NCI-H446 treated with DMSO at 0.1 percent for 48 hours (cell line): ENCODE measurements around the gene TMX1.

Experiments
- DNase-seq: peaks from one replicate; lab custom pipeline; 2025; lab: John Stamatoyannopoulos, UW

Gene TMX1

DNA sequence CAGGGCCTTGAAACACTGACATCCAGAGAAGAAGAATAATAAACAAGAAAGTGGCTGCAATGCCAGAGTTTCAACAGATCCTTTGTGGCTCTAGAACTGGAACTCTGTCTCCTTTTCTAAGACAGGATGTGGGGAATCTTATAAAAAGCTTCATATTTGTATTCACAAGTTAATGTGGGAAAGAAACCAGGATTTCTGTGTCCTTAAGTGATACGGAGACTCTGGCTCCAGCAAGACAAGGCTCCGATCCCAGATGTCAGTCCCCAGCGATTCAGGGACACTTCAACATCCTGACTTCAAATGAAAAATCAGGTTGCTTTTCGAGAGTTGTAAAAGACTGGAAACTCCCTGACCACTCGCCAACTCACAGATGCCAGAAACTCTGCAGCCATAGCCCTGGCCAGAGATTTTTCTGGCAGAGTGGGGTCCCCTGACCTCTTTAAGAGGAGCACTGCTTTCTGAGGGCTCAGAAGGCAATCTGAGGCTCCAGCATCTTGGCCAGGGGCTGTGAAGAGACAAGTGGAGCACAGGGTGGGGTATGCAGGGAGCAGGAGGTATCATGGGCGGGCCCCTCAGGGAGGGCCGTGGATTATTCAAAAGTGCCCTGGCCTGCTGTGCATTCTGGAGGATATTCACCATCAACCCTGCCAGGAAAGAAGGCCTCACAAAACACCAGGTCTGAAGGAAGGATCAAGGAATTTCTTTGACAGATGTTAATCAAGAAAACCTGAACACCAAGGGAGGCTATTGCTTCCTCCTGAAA, 53.3 kb downstream of the TMX1 start:
- no peak for DNase-seq

DNA sequence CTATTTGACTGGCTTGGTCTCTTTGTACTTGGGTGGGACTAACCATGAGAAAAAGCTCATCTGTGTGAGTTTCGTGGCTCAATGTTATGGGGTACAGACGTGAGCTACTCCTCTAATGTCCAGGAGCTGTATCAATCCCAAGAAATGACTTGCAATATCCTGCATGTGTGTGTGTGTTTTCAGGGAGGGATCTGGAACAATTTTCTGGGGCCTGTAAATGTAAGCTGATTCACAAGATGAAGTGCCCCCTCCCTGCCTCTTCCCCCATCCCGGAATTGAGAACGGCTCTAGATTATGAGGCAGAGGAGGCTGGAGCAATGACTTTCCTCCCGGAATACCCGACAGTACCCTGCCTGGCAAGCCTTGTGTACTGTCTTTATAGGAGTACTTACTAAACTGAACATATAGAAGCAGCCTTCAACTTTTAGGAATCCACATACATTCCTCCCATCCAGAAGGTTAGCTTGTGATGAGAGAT, 53.9 kb downstream of the TMX1 start:
- DNase-seq = no peak

DNA sequence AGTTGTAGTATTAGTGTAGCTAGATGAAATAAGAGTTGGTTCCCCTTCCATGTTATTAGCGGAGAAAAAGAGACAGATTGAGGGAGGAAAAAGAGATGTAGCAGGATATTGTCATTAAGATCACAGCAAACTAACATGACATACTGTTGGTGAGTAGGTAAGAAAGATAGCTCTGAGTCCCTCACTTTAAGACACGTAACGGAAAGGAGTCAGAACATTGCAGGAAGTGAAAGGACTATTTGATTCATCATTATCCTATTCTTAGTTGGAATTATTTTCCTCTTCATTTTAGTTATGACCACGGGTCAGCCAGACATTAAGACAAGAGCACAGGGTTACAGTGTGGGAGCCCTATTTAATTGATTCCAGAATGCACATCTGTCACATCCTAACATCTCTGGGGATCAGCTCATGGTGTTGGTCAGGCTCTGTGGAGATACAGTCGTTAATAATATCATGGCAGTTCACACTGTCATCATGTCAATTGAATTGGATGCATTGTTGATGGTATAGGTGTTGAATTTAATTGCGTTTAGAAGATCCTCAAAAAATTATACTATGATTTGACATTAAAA, 55.0 kb downstream of the TMX1 start:
- DNase-seq = no peak

DNA sequence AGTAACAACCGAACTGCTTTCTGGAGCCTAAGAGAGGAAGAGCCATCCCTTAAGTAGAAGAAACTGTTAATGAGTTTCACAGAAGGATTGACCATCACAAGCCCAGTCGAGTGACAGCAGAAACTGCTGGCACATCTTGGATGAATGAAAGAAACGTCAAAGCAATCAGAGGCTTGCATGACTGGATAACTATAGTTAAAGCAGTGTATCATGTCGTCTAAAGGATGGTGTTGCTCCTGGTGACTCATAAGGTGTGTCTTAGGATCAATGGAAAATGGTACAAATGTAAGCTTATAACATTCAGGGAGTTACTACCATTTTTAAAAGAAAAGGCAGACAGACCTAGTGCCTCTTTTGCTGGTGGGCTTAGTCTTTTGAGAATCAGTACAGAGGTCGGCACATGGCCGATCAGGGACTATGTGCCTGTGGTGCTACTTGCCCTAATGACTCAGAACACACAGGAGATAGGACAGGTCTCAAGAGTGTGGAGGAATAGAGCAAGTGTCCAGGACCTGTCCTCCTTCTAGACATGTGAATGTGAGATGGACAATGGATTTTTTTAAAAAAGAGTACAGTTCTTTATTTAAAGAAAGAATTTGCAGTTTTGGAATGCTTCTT, 55.7 kb downstream of the TMX1 start:
- no peak for DNase-seq

DNA sequence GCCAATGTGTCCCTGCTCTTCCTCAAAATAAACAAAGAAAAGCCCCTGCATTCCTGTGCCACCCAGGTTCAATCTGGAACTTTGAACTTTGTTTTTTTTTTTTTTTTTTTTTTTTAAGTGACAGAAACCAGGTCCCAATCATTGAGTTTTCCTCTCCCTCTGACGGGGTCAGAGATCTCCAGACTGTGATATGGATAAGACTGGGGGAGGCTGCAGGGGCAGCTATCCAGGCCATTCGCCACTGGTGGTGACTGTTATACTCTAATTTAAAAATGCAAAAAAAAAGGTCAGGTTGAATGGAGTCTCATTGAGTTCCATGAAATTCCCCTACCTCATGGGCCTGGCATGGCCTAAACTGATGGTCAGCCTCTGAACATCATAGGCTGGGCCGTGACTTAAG, 57.0 kb downstream of the TMX1 start:
- DNase-seq = no peak

DNA sequence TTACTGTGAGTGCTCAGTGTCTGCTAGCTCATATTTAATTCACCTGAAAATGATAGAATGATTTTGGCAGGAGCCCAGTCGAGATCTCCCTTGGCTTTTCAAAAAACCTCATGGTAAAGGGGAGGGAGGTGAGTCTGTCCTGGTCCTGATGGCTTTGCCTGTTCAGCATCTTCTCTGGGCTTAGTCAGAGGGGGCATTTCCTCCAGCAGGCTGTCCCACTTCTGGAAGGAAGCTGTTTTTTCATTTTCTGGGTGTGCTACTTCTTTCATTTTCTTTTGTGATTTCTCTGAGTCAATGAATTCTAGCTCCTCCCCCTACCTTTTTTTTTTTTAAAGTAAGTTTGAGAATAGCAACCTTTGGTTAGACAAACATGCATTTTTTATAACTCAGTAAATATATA, 58.8 kb downstream of the TMX1 start:
- DNase-seq = no peak

- DNase-seq = peak; percentile 32
Measured at GRCh38 chr14:51302295-51303030, 62.4 kb downstream of the TMX1 start.

DNA sequence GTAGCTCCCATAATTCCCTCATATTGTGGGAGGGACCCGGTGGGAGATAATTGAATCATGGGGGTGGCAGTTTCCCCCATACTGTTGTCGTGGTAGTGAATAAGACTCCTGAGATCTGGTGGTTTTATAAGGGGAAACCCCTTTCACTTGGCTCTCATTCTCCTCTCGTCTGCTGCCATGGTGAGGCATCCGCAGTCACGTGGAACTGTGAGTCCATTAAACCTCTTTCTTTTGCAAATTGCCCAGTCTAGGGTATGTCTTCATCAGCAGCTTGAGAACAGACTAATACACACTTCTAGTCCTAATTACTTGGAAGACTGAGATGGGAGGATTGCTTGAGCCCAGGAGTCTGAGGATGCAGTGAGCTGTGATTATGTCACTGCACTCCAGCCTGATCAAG, 64.4 kb downstream of the TMX1 start:
- DNase-seq = no peak

DNA sequence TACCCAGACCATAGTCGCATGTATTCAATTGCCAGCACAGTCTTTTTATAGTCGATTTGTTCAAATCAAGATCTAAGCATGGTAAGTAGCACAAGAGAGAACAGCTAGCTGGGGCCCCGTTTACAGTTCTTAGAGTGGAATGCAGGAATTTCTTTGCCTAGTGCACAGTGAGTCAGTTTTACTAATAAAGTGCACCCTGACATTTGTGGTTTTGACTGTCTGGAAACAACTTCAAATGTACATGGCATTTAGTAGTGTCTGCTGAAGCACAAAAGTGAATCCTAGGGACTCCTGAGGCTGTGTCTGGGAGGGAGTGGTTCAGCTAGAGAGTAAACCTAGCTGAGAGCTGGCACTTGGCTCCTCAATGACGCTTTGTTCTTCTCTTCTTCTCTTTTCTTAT, 64.9 kb downstream of the TMX1 start:
- no peak for DNase-seq

DNA sequence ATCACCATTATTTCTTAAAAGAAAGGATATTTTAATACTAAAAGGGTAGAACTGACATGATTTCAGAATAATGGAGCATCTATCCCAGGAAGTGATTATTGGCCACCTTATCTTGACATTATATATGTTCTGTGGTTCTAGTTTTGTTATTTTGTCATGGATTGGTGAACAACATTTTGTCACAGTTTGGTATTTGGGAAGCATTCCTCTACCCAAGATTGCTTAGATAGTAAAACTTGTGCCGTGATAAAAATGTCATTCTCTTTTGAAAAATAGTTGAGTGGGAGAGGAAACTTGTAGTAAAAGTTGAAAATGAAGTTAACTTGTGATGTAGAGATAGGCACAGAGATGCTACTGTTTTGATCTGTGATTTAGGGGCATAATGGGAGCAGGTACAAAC, 65.7 kb downstream of the TMX1 start:
- no peak for DNase-seq
